GM18520 (cell line): ENCODE measurements around the gene SDR39U1.

Source experiments
- ATAC-seq: cut with Tn5 transposase; IDR thresholded peaks from one replicate; pipeline ENCODE4 v1.9.1; 2021; ENCODE audit not compliant: unreplicated experiment

SDR39U1 gene

GRCh38 chr14:24414077-24414476 is 28.5 kb downstream of the SDR39U1 start:
- ATAC-seq = no peak

DNA sequence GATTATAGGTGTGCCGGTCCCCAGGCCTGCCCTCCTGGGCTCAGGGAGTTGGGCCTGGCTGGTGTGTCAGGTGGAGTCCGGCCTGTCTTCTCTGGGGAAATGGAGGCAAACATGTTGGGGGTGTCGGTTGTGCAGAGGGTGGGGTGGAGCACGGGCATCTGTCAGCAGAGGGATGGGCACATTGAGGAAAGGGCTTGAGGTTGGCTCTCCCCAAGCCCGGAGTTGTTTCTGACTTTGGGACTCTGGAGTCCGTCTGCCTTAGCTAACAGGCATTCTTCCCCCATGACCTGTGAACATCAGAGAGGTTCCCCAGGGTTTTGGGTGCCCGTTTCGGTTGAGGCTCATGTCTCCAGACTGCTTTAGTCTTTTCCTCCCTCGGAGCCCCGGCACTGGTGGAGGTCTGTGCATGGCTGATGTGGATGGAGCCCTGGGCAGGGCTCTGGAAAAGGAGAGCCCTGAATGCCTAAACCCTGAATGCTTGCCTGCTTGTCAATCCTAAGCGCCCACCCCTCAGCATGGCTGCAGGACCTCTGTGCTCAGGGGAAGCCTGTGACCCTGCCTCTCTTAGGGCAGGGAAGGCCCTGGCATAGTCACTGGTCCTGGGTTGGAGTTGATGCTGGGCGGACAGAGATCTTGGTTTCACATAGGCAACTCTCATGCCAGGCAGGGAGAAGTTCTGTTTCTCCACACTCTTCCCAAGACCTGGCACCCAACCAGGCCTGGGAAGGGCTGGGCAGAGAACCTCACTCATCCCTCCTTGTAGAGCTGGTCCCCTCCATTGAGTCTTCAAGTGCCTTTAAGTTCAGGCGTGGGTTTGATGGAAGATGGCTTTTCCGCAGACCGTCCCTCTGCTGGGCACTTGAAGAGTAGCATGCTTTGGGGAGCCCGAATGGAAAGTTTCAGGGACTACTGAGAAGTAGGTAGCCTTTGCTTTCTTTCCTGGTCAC is 30.9 kb downstream of the SDR39U1 start:
- ATAC-seq = no peak

- no peak for ATAC-seq
Observed at GRCh38 chr14:24409956-24410355, 32.6 kb downstream of the SDR39U1 start.

DNA sequence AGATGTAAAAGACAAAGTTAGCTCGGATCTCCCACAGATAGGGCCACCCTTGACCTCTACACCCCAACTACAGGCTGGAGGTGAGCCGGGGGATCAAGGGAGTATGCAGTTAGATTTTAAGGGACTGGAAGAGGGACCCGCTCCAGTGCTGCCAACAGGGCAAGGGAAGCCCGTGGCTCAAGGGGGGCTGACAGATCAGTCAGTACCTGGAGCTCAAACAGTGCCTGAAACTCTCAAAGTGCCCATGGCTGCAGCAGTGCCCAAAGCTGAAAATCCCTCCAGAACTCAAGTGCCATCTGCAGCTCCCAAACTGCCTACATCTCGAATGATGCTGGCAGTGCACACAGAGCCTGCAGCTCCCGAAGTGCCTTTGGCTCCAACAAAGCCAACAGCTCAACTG is 33.4 kb downstream of the SDR39U1 start:
- no peak for ATAC-seq

- no peak for ATAC-seq
Observed at GRCh38 chr14:24408764-24409163, 33.8 kb downstream of the SDR39U1 start.

DNA sequence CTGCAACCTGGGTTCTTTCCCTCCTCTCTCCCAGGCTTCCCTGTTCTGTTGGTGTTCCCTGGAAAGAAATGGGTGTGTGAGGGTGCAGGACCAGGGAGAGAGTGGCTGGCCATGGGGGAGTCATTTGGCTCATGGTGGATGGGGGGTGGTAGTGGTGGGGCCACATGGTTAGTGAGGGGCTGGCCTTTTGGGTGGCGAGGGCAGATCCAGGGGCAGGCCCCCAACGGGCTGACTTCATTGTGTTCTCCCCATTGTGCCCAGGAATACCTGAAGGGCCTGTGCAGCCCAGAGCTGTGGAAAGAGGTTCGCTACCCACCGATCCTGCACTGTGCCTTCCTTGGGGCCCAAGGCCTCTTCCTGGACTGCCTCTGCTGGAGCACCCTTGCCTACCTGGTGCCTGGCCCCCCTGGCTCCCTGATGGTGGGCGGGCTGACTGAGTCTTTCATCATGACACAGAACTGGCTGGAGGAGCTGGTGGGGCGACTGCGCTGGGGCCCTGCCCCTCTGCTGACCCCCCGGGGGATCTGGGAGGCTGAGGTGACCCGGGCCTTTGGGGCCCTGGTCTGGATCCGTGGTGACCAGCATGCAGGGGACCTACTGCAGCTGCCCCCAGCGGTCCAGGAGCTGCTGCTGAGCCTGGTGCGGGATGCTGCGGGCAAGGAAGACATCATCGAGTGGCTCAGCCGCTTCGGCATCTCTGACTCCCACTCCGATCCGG is 34.8 kb downstream of the SDR39U1 start:
- no peak for ATAC-seq

DNA sequence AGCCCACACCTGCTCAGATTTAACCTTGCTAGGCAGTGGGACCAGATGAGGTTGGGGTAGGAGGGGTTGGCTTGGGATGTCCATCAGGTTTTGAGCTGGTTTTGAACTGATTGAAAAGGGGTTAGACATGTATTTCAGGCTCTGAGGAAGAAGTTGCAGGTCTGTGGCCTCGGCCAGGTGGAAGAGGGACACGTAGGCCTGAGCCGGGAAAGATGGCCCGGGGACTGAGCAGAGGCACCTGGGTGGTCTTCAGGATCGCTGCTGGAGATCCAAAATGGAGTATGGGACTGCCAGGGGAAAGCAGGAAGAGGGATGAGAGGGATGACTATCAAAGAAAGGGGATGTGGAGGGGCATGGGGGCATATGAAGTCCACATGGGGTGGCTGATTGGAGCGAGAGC is 36.2 kb downstream of the SDR39U1 start:
- no peak for ATAC-seq

GRCh38 chr14:24404814-24405213 is 37.8 kb downstream of the SDR39U1 start:
- no peak for ATAC-seq

GRCh38 chr14:24403294-24403998 is 39.1 kb downstream of the SDR39U1 start:
- ATAC-seq = no peak

DNA sequence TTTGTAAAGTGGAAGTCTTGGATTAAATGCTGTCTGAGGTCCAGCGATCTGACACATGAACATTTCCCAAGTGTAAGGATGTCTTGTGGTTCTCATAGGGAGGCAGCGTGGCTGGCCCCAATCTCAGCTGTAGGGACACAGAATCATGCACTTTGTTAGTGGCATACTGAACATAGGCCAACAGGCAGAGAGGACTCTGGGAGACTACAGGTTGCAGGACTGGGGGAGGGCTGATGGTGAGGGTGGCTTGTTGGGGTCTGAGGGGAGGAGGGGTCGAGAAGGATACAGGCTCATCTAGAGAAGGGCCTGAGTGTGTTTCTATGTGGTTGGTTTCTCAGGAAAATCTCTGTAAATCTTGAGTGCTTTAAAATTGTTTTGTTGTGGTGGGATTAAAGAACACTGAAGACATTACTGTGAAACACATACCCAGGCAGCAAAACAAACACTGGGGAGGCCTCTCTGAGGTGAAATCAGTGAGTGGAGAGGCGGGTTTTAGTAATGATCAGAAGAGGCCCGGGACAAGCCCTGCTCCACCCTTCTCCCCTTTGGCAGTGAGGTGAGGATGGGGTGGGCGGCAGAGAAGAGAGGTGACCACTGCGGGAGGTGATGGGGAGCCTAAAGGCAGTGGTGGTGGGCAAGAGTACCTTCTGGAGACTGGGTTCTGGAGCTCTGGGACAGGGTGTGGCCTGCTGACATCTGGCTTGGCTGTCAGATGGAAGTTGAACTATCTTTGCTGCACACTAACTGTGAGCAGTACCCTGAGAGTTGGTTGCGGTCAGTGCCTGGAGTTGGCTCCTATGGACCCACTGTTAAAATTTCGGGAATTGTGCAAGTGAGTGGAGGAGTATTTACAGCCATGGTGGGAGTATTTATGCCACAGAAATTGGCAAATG is 40.5 kb downstream of the SDR39U1 start:
- ATAC-seq = no peak

DNA sequence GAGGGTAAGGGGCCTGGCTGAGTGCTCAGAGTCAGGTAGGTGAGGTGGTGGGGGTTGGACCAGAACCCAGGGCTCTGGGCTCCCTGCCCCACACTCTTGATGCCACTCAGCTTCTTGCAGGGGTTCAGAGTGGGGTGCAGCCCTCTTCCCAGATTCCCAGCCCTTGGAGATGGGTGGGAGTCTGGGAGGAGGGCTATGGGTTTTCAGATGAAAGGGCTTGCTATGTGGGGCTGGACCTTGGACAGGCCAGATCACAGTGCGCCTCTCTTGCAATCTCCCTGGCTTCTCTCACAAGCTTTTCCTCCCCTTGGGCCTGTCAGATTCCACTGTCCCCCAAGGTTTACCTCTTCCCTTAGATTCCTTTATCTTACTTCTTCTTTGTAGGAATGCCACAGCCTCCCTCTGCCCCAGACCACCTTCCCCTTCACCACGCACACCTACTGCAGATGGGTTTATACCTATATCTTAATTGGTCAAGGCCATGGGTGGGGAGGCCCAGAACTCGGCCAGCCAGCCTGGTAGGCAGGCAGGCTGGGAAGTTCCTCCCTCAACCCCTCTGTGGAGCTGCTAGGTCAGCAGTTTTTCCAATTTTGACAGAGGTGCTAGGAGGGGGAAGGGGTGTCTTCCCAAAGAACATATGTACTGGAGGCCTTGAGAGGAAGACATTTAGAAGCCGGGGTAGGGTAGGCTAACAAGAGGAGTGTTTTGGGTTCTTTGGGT is 42.4 kb downstream of the SDR39U1 start:
- no peak for ATAC-seq

- ATAC-seq = no peak
Observed at GRCh38 chr14:24399447-24399822, 43.1 kb downstream of the SDR39U1 start.

GRCh38 chr14:24398653-24399446 is 43.7 kb downstream of the SDR39U1 start, which contains the start of gene NYNRIN:
Gene NYNRIN, plus strand, starts transcription at chr14:24399003. Its CDS starts 244 bp downstream, at chr14:24399247.
- no peak for ATAC-seq

GRCh38 chr14:24398293-24398652 is 44.3 kb downstream of the SDR39U1 start:
- ATAC-seq = no peak

DNA sequence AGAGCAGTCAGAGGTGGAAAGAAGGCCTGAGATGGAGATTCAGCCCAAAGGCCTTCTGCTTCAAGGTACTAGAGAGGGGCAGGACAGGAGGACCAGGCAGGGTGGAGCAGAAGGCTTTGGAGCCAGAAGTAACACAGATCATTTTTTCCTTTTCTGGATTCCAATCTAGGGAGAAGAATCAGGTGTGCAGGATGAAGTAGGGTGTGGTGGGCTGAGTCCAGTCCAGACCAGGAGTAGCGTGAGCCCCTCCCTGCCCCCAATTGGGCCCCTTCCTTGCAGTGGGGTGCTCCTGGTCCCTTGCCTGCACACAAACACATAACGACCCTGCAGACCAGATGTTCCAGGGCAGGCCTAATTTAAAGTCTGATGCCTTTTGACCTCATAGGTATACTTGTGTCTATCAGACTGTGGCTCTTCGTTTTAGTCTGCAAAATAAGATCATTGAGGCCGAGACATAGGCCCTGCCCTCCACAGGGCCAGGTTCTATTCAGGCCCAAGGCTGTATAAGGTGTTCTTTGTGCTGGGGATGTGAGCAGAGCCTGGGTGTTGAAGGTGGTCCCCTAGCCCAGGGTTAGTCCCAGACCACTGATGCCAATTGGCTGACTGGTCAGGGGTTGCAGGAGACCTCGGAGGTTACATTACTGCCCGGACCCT is 44.8 kb downstream of the SDR39U1 start:
- no peak for ATAC-seq

DNA sequence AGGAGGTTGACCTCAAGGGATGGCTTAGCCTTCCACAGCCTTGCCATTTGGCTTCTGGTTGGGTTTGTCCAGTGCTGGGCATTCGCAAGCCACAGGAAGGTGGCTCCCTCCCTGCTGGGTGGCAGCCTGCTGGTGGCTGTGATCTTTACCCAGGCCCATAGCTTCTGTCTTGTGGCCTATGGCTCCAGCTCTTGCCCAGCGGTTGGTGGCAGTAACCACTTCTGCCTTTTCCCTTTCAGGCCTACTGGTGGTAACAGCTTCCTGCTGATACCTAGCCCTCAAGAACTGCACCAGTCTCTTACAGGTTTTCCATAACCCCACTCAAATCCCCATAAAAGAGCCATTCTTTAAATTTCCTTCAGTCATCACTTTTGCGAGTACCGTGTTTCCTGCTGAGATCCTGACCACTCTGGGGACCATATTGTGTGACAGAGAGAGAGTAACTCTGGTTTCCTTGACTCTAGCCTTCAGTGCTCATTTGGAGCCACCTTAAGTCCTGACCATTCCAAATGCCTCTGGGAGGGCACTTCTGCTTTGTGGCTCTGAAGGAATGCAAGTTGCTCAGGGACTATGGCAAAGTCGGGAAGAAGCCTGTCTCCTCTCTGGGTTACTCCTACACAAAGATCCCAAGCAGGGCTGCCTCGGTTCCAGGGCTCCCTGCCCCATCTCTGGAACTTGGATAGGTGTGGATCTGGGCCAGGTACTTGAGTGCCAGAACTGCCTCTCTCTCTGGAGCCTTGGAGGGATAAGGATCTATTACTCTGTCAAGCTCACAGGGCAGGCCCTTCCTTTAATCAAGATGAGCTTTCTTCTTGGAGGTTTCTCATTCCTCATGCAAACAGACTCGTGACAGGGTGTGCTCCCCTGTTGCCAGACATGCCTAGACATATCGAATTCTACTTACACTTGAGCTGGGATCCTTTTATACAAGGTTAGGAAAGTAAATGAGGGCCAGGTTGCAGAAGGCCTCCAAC is 46.7 kb downstream of the SDR39U1 start:
- no peak for ATAC-seq

- no peak for ATAC-seq
Observed at GRCh38 chr14:24394275-24394674, 48.3 kb downstream of the SDR39U1 start.
